Islet precursor cell (in vitro differentiated cells): Measurements from ENCODE around the gene DUSP2.
A peak's percentile ranks its signal among the peaks of the same experiment; 100 is the strongest.
"Not testable (repeated sequence)": the region's sequence is repeated elsewhere in the genome, so short reads cannot be mapped to it uniquely, and the experiment has no call there.

ENCODE experiments used
- DNase-seq: peaks from one replicate; pipeline ENCODE4 v3.0.0-alpha.2; 2018

The DUSP2 gene

DNA sequence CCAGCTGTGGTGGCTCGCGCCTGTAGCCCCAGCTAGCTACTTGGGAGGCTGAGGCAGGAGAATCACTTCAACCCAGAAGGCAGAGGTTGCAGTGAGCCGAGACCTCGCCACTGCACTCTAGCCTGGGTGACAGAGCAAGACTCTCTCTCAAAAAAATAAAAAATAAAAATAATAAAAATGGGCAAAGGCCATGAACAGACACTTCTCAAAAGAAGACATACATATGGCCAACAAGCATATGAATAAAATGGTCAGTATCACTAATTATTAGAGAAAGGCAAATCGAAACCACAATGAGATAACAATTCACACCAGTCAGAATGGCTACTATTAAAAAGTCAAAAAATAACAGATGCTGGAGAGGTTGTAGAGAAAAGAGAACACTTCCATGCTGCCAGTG, 15.1 kb upstream of the DUSP2 start:
- not testable (repeated sequence) for DNase-seq

DNA sequence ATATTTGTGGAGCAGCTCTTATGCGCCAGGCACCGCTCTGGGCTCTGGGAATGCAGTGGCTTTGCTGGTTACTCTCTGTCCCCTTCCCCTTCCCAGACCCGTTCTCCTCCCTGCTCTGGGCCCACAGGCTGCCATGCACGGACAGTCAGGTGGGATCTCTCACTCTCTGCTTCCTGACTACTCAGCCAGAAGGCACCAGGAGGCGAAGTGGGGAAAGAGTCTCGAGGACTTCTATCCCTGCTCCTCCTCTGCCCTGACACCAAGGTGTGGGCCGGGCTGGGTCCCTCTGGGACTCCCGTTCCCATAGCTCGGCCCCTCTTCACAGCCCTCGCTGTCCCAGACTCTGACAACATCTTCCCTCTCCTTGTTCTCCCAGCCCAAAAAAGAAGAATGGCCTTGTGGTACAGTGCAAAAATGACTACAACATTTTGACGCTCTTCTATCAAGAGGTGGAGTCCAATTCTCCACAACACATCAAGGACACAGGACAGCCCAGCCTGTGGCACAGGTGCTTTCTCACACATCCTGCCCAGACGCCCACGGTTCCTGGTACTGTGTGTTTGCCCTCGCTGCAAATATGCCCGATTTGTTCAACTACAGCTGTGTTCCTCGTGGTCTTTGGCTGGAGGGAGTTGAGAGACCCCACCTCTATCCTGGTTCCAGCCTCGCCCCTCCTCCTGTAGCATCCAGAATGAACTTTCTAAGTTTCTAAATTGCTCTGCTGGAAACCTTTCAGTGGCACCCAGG, 14.0 kb upstream of the DUSP2 start:
- DNase-seq: no peak

DNA sequence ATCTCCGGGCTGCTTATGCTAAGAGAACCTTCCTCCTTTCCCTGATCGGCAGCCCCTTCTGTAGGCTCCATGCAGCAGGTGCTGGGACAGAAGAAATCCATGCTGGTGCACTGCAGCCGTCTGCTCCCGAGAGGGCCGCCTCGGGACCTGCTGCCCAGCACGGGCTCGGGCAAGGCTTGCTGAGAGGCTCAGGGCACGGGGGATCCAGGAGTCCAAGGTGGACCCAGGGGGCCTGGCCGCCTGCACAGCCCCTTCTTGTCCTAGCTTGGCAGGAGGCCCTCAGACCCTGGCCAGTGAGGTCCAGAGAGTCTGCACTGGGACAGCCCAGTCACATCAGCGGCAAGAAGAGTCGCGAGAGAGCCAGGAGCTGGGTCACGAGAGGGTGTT, 13.3 kb upstream of the DUSP2 start:
- DNase-seq: no peak

GRCh38 chr2:96157649-96158553, 12.7 kb upstream of the DUSP2 start:
- no peak for DNase-seq

DNA sequence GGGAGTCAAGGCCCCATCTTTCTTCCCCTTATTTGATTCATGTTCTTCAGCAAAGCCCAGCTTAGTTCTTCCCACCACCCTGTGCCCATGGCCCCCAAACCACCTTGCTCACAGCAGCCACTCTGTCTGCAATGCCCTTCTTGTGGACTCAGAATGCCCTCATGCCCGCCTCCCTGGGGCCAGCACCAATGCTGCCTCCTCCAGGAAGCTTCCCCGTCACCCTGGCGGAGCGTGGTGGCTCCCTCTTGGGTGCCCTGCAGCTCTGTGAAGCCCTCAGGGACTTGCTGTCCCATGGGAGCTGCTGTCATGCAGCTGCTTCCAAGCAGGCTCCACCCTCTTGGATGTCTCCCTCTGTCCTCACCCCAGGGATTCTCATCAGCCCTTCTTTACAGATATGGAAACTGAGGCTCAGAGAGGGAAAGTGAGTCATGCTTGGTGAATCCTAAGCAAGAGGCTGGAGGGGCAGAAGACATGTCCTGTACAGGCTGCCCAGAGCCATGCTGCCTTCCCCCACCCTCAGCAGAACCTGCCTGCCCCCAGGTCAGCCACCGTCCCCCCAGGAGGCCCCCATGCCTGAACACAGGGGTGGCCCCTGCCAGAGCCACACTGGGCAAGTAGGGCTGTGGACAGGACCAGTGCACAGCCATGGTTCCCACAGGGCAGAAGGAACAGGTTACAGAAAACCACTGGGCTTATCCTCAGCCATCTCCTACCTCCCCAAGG, 11.8 kb upstream of the DUSP2 start:
- no peak for DNase-seq

GRCh38 chr2:96156011-96156820, 11.0 kb upstream of the DUSP2 start:
- no peak for DNase-seq

DNA sequence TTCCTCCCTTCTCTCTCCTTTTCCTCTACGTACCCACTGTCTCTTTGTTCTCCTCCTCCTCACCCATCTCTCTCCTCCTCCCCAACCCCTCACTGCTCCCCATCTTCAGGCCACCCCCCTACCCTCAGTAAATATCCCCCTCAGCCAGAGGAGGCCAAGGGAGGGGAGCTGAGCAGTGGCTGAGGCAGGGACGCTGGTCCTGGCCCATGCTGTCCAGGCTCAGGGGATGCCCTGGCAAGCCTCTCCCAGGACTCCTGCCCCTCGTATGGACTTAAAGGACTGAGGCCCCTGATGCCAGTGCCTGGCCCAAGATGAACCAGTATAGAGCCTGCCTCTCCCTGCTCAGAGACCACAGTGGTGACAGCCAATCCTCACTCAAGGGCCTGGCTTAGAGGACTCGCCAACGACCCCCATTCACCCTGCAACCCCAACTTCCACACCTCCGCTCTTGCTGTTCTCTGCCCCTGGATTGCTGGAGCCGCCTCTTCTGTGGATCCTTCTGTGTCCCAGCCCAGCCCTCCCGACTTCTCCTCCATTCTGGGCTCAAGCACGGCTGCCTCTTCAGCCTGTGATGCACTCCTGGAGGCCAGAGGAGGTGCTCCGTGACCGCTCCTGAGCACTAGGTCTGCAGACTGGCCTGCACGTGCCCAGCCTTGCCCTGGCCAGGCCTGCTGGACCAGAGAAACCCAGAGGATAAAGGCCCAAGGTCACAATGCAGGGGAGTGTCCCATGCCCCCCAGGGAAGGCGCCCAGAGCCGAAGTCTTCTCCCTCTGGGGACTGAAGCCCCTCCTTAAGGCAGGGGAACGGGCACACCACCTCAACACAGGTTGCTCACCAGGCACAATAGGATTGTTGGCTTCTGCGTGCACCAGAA, 9.5 kb upstream of the DUSP2 start:
- peak; percentile 49 for DNase-seq

DNA sequence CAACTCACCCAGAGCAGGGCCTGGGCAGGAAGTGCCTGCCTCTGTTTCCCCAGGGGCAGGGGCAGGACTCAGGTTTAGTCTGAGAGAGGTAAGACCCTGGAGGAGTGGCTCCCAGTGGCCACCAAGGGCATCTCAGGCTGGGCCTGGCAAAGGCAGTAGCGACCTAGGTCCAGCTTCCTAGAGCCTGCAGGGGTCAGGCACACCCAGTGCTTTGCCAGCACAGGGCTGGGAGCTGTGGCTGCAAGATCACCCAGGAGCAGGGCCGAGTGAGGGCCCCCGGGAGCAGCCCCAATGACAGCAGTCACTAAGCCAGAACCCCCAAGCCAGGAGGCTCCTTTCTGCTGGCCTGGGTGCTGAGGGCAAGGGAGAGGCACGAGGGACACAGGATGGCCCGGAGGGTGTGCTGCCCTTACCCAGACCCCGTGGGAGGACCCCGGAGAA, 8.8 kb upstream of the DUSP2 start:
- peak; percentile 53 for DNase-seq

DNA sequence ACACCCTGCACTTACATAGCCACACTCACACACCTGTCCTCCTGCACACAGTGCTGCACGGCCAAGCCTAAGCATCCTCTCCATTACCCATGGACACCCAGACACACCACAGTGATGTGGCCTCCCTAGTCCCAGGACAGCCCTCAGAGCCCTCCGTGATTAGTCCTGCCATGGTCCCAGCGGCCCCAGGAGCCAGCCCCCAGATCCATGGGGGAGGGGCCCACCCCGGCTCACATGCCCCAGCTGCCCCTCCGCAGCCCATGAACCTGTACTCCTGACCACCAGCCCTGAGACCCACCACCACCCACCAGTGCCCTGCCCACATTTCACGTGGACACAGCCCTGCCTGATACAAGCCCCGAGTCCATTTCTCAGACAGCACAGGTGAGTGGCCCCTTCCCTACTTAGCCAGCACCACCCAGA, 8.1 kb upstream of the DUSP2 start:
- DNase-seq: no peak

DNA sequence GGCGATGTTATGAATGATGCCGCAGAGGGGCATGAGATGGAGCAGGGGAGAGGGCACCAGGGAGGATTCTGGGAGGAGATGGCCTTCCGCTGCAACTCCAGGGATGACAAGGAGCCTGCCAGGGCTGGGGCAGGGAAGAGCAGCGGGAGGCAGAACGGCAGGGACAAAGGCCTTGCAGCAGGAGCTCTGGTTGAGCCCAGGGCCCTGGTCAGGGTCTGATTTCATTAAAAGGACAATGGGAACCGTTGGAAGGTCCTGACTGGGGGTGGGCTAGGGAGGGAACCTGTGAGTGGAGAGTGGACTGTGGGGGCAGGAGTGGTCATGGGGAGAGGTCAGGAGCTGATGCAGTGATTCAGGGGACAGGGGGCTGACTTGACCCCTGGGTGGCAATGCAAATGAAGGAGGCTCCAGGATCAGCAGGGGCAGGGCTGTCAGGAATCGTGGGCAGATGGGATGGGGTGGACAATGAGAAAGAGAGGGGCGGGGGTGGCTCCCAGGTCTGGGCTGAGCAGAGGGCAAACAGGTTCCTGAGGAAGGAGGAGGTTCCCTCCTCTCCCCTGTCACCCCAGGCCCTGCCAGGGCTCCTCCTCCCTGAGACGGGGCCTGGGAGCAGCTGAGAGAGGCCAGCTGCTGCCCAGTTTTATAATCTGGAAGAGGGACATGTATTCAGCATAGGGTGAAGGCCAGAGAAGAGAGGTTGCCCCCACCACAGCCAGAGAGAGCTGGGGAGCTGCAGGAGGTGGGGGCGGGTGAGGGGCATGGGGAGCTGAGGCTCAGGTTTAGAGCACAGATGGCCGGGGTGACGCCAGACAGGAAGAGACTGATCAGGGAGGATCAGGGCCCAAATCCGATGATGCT, 7.3 kb upstream of the DUSP2 start:
- peak; percentile 43 for DNase-seq

DNA sequence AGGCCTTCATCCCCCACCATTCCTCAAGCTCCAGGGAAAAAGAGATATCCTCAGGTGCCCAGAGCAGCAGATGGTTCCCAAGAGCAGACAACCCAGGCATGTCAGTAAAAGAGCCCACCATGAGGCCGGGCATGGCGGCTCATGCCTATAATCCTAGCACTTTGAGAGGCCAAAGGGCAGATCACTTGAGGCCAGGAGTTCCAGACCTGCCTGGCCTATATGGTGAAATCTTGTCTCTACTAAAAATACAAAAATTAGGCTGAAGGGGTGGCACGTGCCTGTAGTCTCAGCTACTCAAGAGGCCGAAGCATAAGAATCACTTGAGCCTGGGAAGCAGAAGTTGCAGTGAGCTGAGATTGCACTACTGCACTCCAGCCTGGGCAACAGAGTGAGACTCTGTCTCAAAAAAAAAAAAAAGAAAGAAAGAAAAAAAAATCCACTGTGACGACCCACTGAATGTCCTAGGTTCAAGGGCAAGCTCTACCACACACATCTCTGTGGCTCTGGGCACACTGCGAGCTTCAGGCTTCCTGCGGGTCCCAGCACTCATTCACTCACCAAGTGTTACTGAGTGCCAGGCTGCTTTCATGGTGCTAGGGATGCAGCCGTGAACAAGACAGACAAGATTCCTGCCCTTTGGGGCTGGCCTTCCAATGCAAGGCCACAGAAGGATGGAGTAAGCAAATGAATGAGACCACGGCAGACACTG, 6.5 kb upstream of the DUSP2 start:
- peak; percentile 44 for DNase-seq

GRCh38 chr2:96150791-96151594, 5.8 kb upstream of the DUSP2 start:
- no peak for DNase-seq

GRCh38 chr2:96150007-96150640, 4.9 kb upstream of the DUSP2 start:
- no peak for DNase-seq

GRCh38 chr2:96148410-96149217, 3.4 kb upstream of the DUSP2 start:
- DNase-seq: peak; percentile 98

- DNase-seq: peak; percentile 52
These were observed 2.5 kb upstream of the DUSP2 start for GRCh38 chr2:96147593-96148201.

DNA sequence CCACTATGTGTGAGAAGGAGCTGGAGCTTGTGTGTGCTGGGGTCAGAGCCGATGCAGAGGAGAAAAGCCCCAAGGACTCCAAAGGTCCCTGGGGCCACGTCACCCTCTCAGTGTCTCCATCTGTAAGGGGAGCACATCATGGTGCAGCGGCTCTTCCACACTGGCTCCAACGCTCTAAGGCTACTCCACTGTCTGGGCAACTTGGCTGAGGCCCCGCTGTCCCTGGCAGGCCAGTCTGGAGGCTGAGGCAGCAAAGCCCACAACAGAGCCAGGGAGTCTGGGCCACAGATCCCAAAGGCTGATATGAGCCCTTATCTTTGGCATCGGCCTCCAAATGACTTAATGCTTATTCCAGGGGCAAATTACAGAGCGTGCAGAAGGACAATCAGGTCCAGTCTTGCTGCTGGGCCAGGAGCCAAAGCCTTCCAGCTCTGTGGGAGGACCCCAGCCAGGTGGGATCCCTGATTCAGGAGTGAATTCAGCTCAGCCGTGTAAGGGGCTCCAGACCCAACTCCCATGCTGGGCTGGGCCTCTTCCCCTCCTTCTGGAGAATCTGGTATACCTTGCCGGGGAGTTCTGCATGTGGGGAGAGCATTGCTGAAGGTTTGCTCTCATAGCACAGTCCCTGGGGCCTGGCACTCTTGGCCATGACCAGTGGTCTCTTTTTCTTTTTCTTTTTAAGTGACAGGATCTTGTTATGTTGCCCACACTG, 1.8 kb upstream of the DUSP2 start:
- DNase-seq: peak; percentile 91
